ENCODE results near the gene TRIM39. TPM values are rescaled to one million over a fixed set of nuclear protein-coding genes. Genes with fewer than 3 reads are reported as not detected.
A peak's percentile ranks its signal among the peaks of the same experiment; 100 is the strongest.

The TRIM39 gene
- total and polyA plus RNA-seq, 2 of the 13 experiments (the other 11 are each of a cell fraction or from before 2014, with no cell fraction given) = 7.7 to 14.6 TPM

- TF ChIP-seq FUBP1 (CRISPR knock-in tag; IDR thresholded peaks at IDR 0.05; ENCODE audit: borderline replicate concordance) (no peak), FOXP1 (IDR thresholded peaks at IDR 0.05) (no peak), FOXP1 (CRISPR knock-in tag; IDR thresholded peaks at IDR 0.05) (no peak), TFAP4 (IDR thresholded peaks at IDR 0.05; ENCODE audit: borderline replicate concordance, low read depth) (no peak), IRX3 (CRISPR knock-in tag; IDR thresholded peaks at IDR 0.05; ENCODE audit: borderline replicate concordance, low read depth) (no peak), XBP1 (CRISPR knock-in tag; IDR thresholded peaks at IDR 0.05) (peak; percentile 19; the same call in 1 of the 2 replicates), SRY (CRISPR knock-in tag; IDR thresholded peaks at IDR 0.05) (peak; percentile 64; the same call in 1 of the 2 replicates), ZNF891 (CRISPR knock-in tag; IDR thresholded peaks at IDR 0.05) (no peak), ZNF550 (CRISPR knock-in tag; IDR thresholded peaks at IDR 0.05; ENCODE audit: borderline replicate concordance) (no peak; the same call in 1 of the 2 replicates), GZF1 (CRISPR knock-in tag; IDR thresholded peaks at IDR 0.05) (0 out of 2 replicates have a peak, but pooled peaks have one; percentile 52), ZC3H13 (CRISPR knock-in tag; IDR thresholded peaks at IDR 0.05) (peak; percentile 89), BRCA1 (CRISPR knock-in tag; IDR thresholded peaks at IDR 0.05) (no peak), NRL (CRISPR knock-in tag; IDR thresholded peaks at IDR 0.05; ENCODE audit: borderline replicate concordance) (peak; percentile 8; the same call in 1 of the 2 replicates), SETDB1 (CRISPR knock-in tag; IDR thresholded peaks at IDR 0.05; ENCODE audit: borderline replicate concordance) (no peak), ZSCAN5A (CRISPR knock-in tag; IDR thresholded peaks at IDR 0.05; ENCODE audit: borderline replicate concordance) (no peak), BCLAF1 (IDR thresholded peaks at IDR 0.05) (no peak), TCF7 (IDR thresholded peaks at IDR 0.05; ENCODE audit: low read depth) (no peak), ZNF878 (CRISPR knock-in tag; IDR thresholded peaks at IDR 0.05) (no peak), HOXA3 (CRISPR knock-in tag; IDR thresholded peaks at IDR 0.05) (peak; percentile 64), NFATC3 (CRISPR knock-in tag; IDR thresholded peaks at IDR 0.05) (no peak), ETV6 (CRISPR knock-in tag; conservative IDR thresholded peaks at IDR 0.05) (0 out of 2 replicates have a peak, but pooled peaks have one; percentile 14), ZNF225 (CRISPR knock-in tag; IDR thresholded peaks at IDR 0.05) (0 out of 2 replicates have a peak, but pooled peaks have one; percentile 16), CENPBD1 (CRISPR knock-in tag; IDR thresholded peaks at IDR 0.05; ENCODE audit: borderline replicate concordance, low read depth) (no peak), U2AF1 (optimal IDR thresholded peaks at IDR 0.05; ENCODE audit: low read depth, low read length) (no peak)
Observed at GRCh38 chr6:30326526-30327231, at the start of gene TRIM39 (continued).
